ENCODE measurements around the gene FOXO3B.
A peak's percentile ranks its signal among the peaks of the same experiment; 100 is the strongest.
"Not testable (repeated sequence)": the region's sequence is repeated elsewhere in the genome, so short reads cannot be mapped to it uniquely, and the experiment has no call there.

The FOXO3B gene

DNA sequence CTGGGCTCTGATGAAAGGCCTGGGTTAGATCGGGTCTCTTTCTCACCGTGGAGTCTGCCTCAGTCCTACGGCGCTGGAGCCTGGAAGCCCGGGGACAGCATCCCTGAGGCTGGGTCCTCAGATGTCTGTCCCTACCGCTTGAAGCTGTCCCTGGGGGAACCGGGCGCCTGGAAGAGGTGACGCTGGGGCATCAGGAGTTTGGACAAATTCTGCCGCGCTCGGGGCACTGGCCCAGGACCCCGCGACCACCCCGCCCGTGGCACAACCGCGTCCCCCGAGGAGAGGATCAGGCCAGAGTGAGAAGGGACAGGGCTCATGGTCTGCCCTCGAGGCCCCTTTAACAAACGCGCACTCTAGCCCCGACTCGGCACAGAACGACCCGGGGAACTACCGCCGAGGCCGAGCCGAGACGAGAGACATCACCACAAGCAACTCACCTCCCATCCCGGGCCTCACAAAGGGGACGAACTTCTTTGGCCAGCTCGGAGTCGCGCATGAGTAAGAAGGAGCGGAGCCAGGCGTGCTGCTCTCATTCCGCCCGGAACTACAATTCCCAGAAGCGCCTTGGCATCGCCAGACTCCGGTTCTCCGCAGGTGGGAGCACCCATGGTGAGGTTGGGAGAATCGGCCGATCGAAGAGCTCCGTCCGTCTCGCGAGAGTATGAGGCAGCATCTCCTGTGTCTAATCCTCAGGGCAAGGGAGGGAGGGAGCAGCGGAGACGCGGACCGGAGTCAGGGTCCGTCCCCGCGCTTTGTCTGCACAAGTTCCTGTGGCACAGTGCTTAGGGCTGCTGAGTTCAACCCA lies at the start of gene FOXO3B:
Gene FOXO3B, minus strand, starts transcription at position 548 of the 805 bp plus-strand sequence. CDS start 663 bp downstream, outside the sequence.
- DNase-seq: peak; percentile 91

DNA sequence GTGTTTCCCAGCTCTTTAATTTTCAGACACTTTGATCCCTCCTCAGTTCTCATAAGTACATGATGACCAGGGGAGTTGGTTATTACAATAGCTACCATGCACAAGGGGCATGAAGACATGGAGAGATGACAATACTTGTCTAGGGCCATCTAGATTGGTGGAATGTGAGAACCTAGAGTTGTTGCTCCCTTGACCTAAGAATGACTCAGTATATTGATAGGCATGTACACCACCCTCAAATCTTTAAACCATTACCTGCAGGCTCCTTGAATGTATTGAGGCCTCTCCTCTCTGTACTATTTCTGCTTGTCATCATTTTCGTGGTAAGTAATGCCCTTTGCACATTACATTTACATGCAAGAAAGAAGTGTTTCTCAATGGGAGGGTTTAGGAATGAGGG lies 41.4 kb upstream of the FOXO3B start:
- not testable (repeated sequence) for DNase-seq

DNA sequence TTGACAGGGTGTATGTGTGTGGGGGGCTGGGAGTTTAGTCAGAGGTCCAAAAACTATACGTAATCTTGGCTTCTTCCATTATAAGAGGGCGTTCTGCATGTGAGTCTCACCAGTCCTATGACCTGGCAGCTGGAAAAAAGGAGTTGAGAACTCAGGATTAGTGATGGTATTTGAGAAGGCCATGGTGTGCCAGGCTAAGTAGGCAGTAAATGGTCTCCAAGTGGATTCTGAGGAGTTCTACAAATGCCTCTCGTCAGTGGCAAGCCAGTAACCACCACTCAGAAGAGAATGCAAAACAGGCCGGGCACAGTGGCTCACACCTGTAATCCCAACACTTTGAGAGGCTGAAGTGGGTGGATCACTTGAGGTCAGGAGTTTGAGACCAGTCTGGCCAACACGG lies 40.5 kb upstream of the FOXO3B start:
- DNase-seq: not testable (repeated sequence)

DNA sequence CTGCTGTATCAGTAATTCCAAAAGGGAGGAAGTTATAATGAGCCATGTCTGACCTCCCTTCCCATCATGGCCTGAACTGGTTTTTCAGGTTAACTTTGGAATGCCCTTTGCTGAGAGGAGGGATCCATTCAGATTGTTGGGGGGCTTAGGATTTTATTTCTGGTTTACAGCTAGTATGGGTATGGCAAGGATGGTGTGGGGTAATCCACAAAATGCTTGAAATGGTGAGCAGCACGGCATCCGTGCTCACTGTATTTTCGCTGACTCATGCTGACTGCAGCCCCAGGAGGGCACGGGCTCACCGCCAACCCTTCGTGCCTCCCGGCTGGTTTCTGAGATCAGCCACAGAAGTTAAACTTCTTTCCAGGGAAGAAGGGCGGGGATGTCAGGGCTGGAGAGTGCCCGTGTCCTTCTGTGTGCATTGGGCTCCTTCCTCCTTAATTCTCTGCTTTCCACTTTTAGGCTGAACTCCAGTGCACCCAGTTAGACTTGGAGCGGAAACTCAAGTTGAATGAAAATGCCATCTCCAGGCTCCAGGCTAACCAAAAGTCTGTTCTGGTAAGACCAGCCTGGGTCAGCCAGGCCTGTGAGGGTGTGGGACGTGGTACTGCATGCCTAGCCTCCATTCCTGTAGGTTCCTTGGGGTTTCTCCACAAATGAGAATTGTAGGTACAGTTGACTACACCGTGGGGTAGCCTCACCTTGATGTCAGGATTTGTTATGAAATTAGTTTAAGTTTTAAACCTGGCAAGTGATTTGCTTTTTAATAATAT lies 39.8 kb upstream of the FOXO3B start:
- DNase-seq: not testable (repeated sequence)

DNA sequence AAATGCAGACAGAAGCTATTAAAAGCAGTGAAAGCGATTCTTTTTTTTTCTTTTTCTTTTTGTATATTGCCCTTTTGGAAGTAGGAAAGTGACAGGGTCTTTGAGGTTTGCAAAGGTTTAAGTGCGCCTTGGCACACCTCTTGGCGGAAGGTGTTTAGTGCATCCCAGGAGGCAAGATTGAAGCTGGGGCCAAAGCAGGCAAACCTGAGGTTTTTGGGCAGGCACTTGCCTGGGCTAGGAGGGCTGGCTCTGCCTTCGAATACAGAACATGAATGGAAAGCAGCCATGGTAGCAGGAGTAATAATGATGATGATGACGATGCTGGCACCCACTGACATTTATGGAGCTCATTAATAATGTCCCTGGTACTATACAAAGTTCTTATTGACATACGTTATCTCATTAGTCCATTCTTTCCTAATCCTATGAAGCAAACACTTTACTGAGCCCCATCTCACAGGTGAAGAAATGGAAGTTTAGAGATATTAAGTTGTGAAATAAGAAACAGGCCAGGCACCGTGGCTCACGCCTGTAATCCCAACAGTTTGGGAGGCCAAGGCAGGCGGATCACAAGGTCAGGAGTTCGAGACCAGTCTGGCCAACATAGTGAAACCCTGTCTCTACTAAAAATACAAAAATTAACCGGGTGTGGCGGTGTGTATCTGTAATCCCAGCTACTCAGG lies 37.5 kb upstream of the FOXO3B start:
- DNase-seq: not testable (repeated sequence)

DNA sequence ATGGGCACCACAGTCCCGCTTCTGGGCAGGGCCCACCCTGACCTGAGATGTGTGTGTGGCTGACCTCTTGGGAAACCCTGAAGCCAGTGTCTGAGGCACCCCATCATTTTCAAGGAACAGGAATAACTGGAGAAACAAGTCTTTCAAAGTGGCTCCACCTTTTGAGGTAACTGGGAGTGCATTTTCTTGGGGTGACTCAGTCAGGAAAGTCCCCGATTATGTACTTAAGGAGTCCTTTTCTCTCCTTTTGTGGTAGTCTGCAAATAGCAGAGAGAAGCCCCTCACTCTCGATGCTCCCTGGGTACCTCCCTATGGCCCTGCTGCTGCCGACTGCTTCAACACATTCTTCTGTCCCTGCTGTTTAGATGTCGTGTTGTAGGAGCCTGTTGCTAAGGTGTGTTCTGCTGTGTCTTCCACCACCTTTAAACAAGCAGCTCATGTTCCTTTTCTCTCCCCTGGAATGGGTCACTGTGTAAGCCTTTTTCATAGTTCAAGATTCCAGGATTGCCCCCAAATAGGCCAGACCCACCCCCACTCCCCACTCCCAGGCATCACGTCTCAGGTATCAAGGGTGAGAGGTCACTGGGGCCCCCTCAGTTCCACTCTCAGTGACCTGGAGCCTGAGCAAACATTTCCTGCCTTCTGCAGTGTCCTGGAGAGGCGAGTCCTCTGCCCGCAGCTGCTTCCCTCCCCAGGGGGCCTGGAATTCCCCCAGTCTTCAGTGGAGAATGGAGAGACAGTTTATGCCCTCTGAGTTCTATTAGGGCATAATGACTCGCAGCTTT lies 36.7 kb upstream of the FOXO3B start:
- peak; percentile 63 for DNase-seq

DNA sequence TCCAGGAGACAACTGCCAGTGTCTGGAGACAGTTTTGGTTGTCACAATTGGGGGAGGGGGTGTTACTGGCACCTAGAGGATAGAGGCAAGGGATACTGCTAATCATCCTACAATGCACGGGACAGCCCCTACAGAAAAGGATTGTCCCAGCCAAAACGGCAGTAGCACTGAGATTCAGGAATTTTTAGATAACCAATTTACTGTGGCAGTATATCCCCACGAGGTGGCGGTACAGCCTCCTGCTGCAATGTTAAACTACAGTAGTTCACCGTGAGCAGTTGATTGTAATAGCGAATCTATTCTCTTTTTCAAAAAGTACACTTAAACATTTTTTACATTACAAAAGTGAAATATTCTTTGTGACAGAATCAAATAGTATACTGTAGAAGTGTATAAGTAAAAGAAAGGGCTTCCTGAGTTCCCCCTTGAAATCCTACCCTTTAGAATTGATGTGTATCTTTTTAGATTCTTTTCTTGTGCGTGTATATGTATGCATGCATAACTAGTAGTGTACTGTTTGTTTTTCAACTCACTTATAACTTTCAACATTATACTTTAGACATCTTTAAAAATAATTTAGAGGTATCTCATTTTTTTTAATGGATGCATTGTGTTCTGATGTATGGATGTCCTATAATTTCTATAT lies 30.4 kb upstream of the FOXO3B start:
- DNase-seq: peak; percentile 65

DNA sequence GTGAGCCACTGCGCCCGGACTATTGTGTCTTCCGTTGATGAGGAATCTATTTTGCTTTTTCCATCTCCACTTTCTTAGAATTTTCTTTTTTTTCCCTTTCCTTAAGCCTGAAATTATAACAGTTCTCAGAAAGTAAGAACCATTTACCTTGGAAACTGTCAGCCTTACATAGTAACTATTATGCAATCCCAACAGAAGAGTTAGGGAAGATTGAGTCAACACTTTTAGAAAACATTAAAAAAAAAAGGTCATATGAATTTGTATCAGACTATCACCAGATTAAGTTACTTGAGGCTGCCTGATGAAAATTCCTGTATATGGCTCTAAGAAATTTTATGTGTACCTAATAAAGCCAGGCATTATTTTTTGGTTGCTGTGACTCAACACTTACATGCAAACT lies 26.1 kb upstream of the FOXO3B start:
- DNase-seq: not testable (repeated sequence)

DNA sequence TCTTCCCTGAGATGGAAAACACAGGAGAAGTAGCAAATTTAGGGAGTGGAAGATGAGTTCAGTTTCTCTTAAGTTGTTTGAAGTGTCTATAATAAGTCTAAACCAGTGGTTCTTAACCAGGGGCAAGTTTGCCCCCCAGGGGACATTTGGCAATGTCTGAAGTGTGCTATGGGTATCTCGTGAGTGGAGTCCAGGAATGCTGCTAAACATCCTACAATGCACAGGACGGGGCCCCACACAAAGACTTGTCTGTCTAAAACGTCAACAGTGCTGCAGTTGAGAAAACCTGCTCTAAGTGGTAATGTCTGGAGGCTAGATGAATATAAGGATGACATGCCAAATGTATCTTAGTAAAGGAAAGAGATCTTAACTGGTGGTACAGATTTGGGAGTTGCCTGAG lies 23.8 kb upstream of the FOXO3B start:
- DNase-seq: not testable (repeated sequence)

DNA sequence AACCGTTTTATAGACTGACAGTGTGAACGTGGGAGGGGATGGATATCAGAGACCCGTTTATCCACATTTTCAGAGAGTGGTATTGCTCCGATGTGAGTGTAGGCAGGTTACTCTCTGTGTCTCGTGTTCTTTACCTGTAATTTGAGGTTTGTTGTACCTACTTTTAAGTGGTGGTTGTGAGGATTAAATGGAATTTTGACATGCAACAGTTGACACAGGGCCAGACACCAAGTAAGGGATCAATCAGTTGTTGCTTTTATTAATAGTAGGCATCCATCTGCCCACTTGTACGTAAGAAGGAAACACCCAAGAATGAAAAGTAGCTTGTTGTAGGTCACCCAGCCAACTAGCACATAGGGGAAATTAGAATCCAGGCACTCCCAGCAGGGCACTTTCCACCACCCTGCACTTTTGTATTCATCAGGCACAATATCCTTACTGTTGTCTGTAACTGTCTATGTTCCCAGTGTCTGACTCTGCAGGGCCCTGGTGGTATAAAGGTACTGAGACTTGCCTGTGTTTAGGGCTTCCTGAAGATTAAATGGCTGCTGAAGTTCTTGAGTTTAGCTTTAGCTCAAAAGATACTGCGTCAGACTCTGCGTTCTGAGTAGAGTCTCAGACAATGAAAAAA lies 16.5 kb upstream of the FOXO3B start:
- DNase-seq: not testable (repeated sequence)

DNA sequence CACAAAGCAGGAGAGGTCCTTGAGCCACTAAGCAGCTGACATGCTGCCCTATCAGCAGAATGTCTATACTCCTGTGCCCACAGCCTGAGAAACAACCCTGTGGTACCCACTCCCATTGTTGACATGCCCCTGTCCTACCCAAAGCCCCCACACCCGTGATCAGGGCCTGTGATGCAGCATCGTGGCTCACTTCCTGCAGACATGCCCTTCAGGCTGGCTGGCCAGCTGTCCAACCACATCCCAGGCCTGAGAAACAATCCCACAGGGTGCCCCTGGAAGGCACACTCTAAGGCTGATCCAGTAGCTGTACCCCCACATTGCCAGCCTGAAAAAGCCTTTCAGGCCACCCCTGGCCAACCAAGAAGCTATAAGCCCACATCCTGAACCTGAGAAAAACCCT lies 13.0 kb upstream of the FOXO3B start:
- DNase-seq: not testable (repeated sequence)

DNA sequence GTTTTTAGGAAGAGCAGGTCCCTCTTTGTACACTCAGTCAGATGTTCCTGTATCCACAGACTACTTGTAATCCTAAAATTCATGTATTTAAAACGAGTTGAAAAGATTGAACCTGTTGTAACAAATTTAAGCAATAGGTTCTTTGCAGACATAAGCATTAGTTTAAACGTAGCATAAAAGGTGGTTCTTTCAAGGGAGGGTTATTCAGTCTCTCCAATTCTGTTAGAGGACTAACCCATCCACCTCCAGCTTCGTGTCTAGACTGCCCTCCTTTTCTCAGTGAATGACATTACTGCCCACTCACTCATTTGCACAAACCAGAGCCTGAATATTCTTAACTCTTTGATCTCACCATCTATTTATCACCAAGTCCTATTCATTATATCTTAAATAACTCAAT lies 554 bp upstream of the FOXO3B start:
- DNase-seq: not testable (repeated sequence)

DNA sequence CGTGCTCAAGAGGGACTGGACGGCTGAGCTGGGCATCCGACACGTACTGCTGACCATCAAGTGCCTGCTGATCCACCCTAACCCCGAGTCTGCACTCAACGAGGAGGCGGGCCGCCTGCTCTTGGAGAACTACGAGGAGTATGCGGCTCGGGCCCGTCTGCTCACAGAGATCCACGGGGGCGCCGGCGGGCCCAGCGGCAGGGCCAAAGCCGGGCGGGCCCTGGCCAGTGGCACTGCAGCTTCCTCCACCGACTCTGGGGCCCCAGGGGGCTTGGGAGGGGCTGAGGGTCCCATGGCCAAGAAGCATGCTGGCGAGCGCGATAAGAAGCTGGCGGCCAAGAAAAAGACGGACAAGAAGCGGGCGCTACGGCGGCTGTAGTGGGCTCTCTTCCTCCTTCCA lies 4.7 kb downstream of the FOXO3B start:
- DNase-seq: not testable (repeated sequence)

DNA sequence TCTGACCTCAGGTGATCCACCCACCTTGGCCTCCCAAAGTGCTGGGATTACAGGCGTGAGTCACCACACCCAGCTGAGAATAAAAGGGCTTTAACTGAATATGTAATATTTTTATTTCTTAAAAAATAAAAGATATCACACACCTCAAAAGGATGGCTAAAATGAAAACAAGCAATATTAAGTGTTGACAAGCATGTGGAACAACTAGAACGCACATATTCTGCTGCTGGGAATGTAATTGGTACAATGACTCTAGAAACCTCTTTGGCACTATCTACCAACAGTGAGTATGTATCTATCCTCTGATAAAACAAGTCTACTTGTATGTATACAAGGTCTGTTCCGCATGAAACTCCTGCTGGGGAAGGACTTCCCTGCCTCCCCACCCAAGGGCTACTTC lies 5.2 kb downstream of the FOXO3B start:
- not testable (repeated sequence) for DNase-seq

DNA sequence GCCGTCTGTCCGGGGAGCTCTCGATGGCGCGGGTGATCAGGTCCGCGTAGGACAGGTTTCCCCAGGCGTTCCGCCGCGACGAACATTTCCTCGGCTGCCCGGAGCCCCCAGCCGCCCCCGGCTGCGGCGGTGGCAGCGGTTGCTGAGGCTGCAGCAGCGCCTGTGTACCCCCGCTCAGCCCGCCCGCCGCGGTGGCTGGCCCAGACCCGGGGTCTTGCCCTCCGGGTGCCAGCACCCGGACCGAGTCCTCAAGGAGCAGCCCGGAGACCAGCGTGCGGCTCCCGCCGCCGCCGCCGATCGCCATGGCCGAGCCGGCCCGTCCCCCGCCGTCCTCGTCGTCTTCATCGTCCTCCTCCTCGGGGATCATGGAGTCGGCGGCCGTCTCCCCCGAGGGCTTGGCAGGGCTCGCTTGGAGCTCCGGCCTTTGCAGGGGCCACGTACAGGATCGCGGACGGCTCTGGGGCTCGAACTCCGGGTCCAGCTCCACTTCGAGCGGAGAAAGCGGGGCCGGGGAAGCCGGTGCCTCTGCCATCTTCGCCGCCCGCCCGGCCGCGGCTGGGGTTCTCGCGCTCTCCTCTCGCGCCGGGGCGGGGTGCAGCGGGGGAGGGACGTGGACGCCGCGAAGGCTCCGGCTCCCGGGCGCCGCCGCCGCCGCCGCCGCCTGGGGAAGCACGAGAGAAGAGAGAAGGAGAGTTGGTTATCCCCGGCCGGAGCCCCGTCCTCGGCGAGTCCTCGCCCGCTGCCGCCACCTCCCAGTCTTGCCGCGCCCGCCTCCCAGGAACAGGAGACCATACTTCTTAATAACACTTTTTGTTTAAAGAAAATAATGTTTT lies 9.5 kb downstream of the FOXO3B start:
- not testable (repeated sequence) for DNase-seq

DNA sequence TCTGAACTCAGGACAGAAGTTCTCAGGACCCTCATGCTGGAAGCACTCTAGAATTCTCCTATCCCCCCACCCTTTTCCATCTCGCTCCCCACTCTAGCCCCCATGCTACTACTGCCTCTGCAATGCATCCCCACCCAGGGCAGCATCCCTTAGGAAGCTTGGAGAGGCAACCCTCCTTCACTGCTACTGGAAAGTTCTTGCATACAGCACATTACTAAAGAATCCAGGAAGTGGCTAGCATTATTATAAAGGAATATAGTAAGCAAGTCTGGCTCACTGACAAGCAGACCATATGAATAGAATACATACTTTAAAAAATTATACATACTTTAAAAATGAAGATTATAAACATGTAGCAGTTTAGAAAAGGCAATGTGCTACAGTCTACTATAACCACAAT lies 13.5 kb downstream of the FOXO3B start:
- DNase-seq: not testable (repeated sequence)

DNA sequence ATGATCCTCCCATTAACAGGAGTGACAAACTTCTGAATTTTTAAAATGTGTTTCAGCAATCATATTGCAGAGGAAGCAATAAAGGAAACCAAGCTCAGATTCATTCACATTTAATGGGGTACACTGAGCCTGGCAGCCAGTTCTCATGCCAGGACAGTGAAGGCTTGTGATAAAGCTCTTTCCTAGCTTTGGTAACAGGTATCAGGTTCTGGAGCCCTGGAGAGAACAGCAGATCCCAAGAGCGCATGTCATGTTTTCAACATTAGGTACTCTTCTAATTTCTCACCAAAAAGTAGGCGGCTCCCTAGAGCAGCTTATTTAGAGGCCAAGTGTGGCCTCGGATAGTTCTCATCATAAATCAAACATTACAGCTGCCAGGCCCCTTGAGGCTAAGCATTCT lies 14.6 kb downstream of the FOXO3B start:
- not testable (repeated sequence) for DNase-seq

DNA sequence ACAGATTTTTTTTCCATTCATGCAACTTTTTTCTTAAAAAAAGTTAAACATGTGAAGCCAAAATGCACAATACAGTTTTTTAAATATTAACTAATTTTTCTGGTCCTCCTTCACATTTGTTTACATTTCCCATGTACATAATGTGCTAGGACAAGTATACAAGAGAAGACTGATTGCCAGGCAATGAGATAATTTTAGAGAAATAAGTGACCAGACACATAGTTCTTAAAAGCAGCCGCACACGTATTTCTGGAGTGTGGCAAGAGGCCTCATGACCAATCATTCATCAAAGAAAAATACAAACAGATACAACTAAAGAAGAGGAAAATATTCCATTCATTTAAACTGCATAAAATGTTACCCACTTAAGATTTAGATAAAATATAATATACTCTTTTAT lies 15.8 kb downstream of the FOXO3B start:
- not testable (repeated sequence) for DNase-seq

DNA sequence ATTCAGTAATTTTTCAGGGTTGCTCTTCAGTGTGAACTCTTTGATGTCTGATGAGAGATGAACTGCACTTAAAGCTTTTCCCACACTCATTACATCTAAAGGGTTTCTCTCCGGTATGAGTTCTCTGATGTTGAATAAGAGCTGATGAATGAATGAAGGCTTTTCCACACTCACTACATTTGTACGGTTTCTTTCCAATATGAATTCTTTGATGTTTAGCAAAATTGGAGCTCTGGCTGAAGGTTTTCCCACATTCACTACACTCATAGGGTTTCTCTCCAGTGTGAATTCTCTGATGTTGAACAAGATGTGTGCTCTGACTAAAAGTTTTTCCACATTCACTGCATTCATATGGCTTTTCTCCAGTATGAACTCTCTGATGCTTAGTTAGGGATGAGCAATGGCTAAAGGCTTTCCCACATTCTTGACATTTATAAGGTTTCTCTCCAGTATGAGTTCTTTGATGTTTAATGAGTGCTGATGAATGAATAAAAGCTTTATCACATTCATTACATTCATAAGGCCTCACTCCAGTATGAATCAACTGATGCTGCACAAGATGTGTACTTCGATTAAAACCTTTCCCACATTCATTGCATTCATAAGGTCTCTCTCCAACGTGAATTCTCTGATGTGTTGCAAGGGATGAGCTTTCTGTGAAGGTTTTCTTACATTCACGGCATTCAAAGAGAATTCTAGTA lies 20.0 kb downstream of the FOXO3B start:
- DNase-seq: not testable (repeated sequence)

DNA sequence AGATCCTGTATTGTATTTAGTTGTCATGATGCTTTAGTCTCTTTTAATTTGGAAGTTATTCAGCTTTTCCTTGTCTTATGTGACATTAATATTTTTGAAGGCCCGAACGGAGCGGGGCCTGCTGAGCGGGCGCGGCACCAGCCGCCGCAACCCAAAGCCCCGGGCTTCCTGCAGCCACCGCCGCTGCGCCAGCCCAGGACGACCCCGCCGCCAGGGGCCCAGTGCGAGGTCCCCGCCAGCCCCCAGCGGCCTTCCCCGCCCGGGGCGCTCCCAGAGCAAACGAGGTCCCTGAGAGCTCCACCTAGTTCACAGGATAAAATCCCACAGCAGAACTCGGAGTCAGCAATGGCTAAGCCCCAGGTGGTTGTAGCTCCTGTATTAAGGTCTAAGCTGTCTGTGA lies 32.0 kb downstream of the FOXO3B start:
- not testable (repeated sequence) for DNase-seq

Measured in right hindlimb (tissue), 1 donor.